NT2/D1 (cell line): ENCODE results near the gene PGM2.

ENCODE experiments used
- SUZ12 ChIP-seq: IDR thresholded peaks from 2 replicates; pipeline ENCODE4 v1.6.1; 2011; ENCODE audit not compliant: insufficient read length, insufficient read depth; ENCODE audit errors: extremely low read depth
- YY1 ChIP-seq: IDR thresholded peaks from 2 replicates; pipeline ENCODE4 v1.6.1; 2011; ENCODE audit not compliant: insufficient read length, insufficient read depth
- ZNF274 ChIP-seq: IDR thresholded peaks from 2 replicates; pipeline ENCODE4 v1.6.1; 2011; ENCODE audit warnings: mild to moderate bottlenecking, low read depth, low read length

DNA sequence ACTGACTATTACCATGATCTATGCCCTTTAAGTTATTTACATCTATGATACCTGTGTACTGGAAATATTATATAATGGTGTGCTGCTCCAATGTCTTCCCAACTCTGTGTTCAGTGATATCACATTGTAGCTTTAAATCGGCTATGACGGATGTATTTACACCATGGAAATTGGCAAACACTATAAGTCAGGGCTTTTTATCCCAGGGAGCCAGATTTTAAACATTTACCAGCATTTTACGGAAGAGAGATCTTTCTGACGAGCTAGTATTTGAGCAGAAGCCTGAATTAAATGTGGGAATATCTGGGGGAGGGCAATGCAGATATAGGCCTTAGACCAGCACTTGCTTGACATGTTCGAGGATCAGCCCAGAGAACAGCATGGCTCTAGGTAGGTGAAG, 7.7 kb upstream of the PGM2 start:
- TF ChIP-seq ZNF274, result no peak
- no peak for TF ChIP-seq YY1
- no peak for TF ChIP-seq SUZ12
